NCI-H2107 (cell line): ENCODE measurements around the gene CHERP.
"Not testable (repeated sequence)": the region's sequence is repeated elsewhere in the genome, so short reads cannot be mapped to it uniquely, and the experiment has no call there.

Source experiments
- DNase-seq: peaks from one replicate; lab custom pipeline; 2025; lab: John Stamatoyannopoulos, UW

The CHERP gene

DNA sequence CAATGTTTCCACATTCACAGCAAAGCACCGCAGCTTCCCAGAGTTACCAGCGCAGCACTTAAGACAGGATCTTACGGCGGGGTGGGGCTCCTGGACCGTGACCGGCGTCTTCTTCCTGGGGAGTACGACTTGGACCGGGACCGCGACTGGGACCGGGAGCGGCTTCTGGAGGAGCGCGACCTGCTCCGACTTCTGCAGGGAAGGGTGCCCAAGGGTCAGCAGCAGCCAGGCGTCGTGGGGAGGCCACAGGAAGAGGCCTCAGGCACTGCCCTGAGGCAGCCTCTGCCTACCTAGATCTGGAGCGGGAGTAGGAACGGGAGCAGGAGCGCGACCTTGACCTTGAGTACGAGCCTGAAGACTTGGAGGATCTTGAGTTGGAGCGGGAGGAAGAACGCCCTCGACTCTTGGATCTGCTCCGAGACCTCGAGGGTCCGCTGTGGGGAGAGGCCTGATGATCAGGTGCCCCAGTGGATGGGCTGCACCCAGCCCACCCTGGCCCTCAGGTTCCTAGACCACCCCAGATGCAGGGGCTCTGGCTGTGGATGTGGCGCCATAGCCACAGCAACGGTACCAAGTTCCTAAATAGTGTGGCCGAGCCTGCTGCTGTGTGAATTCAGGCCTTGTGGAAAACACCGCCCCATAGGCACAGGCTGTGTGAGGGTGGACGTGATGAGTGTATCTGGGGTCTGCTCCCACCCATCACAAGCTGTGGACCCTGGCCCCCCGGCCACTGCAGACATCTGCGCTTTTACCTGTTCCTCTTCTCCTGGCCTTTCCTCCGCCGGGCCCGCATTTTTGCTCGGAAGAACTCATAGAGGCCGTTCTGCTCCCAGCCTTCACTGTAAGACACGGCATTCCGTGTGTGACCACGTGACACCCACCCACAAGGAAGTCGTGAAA is 21.9 kb downstream of the CHERP start:
- DNase-seq = no peak

DNA sequence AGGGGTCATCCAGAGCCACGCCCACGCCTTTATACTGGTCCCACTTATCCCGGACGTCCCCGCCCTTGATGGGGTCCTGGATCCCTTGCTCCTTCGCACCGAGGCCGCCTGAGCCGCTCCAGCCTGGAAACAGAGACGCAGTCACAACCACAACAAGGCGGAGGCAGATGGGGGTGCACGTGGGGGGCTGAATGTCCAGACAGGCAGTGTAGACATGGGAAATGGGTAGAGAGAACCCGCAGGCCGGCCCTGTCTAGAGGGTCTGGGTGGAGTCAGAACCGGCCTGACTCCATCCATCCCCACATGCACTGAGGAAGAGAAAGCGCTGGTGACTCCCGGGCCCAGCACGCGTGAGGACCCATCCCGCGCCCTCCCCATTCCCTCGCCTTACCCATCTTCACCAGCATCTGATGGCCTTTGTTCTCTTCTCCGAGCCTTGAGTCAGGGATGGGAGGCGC is 23.0 kb downstream of the CHERP start:
- DNase-seq = no peak

DNA sequence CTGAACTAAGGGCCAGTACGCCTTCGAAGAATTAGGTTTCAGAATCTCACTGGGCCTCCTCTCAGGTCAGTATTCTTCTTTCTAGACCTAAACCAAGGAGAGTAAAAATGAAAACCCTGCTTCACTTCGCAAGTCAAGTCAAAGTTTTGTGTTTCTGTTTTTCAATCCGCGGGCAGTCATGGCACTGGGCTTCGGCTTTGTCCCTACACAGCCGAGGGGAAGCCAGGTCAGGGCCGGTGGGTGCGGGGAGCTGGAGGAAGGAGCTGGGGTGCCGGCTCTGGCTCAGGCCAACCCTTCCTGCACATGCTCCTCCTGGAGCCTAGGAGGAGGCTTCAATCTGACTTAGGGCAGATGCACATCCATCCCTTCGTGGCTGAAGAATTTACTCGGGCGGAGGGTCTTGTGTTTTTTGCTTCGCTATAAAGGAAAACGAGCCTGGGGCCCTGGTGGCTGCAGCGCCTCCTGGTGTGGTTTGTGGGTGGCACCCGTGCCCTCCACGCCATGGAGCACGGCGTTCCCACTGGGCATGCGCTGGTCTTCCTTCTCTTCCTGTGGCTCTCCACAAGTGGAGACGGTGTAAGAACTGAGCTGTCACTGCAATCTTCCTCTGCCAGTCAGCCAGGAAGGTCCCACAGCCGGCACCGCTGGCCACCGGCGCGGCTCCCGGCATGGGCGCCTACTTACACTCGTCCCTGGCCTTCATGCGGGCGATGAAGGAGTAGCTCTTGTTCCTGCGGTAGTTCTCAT is 23.6 kb downstream of the CHERP start:
- no peak for DNase-seq

DNA sequence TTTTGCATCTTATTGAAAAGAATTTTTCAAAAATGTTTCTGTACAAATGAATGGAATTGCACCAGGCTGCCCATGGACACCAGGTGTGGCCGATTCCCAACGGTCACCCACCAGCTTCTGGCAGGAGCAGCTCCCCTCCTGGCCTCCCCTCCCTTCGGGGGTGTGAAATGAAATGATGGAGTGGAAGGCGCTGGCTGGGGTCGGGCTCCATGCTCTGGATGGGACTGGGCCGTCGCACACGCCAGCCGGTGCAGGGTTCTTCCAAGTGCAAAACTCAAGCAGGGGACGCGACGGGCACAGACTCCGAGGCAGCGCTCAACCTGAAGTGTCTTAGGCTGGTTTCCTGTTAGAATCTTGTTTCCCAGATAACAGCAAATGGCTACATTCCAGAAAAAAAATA is 24.2 kb downstream of the CHERP start:
- DNase-seq = no peak

DNA sequence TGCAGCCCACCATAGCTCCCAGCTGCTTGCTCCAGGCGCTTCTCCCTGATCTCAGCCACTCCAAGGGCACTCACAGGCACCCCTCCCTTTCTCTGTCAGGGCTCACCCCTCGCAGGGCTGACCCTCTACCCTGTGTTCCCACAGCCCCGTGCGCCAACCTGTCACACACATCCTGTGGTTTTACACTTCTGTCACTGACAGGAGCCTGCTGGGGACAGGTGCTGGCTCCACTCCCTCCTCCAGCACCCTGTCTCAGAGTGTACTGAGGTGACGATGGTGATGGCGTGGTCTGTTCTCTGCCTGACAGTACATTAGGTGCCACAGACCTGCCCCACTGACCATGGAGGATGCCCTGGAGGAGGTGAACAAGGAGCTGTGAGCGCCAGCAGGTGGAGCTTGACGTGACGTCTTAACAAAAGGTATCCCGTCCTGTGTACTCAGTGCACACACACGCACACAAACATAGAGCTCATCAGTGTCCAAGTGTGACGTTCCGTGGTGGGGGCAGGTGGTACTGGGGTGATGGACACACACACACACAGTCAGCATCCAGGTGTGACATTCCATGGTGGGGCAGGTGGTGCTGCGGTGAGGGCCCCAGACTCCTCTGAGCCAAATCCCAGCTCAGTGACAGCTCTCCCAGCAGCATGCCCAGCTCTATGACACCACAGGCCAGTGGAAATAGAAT is 25.2 kb downstream of the CHERP start:
- no peak for DNase-seq

DNA sequence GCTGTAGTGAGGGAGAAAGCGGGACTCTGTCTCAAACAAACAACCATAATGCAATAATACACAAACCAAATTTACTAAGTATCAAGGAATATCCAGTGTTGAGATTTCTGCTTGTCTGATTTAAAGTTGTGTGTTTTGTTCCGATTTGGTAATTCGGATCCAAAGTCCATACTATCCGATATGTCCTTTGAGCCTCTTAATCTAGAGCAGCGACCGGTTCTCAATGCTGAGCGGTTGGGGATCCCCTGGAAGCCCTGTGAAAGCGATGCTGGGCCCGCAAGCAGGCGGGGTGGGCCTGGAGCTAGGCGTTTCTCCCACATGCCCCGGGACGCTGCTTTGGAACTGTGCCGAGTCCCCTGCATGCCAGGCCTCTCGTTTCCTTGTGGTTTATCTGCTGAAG is 25.9 kb downstream of the CHERP start:
- no peak for DNase-seq

DNA sequence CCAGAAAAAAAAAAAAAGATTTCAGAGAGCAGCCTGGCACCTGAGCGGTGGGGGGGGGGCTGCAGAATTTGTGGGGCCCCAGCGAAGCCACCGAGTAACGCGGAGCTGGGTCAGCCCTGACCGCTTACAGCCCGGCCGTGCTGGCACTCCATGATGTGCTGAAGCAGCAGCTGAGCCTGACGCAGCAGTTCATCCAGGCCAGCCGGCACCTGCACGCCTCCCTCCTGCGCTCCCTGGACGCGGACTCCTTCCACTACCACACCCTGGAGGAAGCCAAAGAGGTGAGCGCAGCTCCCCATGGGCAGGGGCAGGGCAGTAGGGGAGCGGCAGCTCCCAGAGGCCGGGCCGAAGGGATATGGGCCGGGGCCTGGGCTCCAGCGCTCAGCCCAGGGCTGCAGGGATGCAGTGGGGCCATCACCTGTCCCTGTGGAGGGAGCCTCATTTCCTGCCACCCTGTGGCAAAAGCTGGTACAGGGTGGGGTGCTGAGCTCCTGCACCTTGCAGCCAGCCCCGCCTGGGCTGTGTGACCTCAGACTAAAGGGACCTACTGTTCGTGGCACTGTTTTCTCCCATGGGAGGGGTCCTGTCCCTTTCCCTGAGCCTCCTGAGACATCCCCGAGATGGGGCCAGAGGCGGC is 27.7 kb downstream of the CHERP start:
- no peak for DNase-seq

DNA sequence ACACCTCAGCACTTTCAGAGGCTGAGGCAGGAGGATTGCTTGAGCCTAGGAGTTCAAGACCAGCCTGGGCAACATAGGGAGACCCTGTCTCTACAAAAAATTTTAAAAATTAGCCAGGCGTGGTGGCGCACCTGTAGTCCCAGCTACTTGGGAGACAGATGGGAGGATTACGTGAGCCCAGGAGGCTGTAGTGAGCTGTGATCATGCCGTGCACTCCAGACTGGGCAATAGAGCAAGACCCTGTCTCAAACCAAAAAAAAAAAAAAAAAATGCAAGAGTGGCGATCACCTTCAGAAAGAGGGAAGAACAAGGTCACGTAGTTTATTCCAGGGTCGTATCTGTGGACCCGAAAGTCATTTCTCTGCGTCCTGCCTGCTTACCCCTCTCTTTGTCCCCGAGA is 29.6 kb downstream of the CHERP start:
- not testable (repeated sequence) for DNase-seq

DNA sequence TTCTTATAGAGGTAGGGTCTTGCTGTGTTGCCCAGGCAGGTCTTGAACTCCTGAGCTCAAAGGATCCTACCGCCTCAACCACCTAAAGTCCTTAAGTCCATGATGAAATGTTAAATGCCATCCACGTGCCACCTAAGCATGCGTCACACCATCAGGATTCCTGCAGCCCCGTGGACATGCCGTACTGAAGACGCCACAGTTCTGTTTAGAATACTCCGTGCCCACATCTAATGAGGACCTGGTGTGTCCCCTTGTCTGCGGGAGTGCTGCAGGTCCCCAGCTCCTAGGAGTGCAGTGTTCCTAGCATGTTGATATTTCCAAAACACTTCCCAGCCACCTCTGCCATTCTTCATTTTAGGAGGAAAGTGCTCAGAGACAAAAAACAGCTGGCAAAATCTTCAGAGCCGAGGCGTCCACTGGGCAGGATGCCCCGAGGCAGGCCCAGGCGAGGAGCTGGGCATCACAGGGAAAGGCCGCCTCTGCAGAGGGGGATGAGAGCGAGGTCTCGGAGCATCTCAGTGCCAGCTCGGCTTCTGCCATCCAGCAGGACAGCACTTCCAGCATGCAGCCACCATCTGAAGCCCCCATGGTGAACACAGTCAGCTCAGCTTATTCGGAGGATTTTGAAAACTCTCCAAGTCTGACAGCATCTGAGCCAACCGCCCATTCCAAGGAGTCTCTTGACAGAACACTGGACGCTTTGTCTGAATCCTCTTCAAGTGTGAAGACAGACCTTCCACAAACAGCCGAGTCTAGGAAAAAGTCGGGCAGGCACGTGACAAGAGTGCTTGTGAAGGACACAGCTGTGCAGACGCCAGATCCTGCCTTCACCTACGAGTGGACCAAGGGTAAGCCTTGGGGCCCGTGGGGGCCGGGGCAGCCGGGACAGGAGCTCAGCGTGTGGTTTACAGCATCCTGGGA is 32.8 kb downstream of the CHERP start:
- DNase-seq = no peak

DNA sequence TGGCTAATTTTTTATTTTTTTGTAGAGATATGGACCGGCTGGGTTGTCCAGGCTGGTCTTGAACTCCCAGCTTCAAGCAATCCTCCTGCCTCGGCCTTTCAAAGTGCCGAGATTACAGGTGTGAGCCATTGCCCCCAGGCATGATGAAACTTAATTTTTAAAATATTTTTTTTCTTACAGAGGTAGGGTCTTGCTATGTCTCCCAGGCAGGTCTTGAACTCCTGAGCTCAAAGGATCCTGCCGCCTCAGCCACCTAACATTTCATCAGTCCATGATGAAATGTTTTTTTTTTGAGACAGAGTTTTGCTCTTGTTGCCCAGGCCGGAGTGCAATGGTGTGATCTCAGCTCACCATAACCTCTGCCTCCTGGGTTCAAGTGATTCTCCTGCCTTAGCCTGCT is 33.7 kb downstream of the CHERP start:
- no peak for DNase-seq

DNA sequence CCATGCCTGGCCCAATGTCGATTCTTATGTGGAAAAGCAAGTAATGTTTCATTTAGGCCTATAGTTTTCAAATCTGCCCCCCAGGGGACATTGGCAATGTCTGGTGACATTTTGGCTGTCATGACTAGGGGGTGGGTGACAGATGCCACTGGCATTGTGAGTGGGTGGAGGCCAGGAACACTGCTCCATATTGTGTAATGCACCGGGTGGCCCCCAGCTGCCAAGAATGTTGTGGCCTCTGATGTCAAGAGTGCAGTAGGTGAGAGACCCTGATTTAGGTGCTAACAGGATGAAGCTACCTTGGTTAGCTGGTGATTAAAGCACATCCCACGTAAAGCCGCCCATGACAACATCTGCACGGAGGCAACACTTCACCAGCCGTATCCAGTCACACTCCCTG is 35.3 kb downstream of the CHERP start:
- no peak for DNase-seq

DNA sequence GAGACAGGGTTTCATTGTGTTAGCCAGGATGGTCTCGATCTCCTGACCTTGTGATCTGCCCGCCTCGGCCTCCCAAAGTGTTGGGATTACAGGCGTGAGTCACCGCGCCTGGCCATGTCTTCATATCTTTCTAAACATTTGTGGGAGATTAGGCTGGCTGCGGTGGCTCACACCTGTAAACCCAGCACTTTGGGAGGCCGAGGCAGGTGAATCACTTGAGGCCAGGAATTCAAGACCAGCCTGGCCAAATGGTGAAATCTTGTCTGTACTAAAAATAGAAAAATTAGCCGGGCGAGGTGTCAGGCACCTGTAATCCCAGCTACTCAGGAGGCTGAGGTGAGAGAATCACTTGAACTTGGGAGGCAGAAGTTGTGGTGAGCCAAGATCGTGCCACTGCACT is 36.1 kb downstream of the CHERP start:
- DNase-seq = not testable (repeated sequence)

DNA sequence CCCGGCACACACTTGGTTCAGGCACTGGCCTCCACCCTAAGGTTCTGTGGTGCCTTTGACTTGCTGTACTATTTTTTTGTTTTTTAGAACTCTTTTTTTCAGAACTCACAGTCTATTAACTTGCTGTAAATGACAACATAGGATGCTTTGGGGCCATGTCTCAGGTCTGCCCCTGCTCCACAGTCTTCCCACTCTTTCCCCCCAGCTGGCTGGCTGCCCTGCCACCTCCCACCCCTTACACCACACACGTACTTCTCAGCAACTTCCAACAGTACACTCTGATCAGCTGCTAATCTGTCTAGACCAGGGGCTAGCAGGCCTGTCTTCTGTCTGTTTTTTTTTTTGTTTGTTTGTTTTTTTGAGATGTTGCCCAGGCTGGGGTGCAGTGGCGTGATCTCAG is 38.0 kb downstream of the CHERP start:
- no peak for DNase-seq

DNA sequence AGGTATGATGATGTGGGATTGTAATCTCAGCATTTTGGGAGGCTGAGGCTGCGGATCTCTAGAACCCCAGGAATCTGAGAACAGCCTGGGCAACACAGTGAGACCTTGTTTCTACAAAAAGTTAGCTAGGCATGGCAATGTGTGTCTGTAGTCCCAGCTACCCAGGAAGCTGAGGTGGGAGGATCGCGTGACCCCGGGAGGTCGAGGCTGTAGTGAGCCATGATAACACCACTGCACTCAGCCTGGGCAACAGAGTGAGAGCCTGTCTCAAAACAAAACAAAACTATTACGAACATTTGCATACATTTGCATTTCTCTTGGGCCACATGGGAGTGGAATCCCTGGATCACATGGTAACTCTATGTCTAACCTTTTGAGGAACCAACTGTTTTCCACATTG is 44.4 kb downstream of the CHERP start:
- no peak for DNase-seq

DNA sequence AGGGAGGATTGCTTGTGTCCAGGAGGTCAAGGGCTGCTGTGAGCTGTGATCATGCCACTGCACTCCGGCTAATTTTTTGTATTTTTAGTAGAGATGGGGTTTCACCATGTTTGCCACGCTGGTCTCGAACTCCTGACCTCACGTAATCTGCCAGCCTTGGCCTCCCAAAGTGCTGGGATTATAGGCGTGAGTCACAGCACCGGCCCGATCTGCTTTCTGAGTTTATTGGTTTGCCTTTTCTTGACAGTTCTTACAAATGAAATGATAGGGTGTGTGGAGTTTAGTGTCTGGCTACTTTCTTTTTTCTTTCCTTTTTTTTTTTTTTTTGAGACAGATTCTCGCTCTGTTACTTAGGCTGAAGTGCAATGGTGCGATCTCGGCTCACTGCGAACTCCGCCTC is 45.2 kb downstream of the CHERP start:
- DNase-seq = no peak

DNA sequence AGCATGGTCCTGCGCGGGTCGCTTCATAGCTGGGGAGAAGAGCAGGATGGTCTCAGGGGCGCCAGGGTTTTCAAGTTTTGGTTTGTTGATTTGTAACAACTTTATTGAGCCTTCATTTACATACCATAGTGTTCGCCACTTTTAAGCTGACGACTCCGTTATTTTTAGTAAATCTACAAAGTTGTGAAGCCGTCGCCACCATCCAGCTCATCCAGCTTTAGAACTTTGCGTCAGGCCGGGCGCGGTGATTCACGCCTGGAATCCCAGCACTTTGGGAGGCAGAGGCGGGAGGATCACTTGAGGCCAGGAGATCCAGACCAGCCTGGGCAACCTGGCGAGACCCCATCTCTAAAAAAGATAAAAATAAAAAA is 45.6 kb downstream of the CHERP start:
- no peak for DNase-seq

DNA sequence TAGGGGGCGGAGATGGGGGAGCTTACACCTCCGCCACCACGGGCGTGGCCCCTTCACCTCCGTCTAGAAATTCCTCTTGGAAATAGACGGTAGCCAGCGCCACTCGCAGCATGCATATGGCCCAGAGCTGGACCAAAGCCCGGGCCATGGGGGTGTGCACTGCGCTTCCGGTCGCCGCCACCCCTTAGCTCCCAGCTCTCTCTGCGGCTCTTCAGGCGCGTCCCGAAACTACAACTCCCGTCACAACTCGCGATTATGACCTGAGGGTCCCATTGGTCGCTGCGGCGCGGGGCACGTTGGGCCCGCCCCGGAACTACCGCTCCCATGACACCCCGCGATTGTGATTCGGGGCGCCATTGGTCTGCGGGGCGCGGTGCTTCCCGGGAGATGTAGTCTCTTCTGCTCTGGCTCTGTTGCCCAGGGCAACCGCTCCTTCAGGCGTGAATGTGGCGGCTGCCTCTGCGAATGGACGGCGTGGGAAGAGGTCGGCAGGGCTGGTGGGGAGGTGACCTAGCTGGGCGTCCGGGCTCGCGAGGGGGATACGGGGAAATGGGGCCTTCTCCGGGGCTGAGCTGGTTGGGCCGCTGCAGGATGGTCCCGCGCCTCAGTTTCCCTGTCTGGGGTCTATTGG is 46.1 kb downstream of the CHERP start, which contains the start of the genes C19orf44 and CALR3:
C19orf44 (plus strand) TSS at position 413 of the 631 bp plus-strand sequence. CDS start 4,399 bp downstream, outside the sequence.
CALR3 (minus strand) TSS at position 186 of the 631 bp plus-strand sequence; CDS start at position 148, 38 bp downstream.
- peak; percentile 96 for DNase-seq

DNA sequence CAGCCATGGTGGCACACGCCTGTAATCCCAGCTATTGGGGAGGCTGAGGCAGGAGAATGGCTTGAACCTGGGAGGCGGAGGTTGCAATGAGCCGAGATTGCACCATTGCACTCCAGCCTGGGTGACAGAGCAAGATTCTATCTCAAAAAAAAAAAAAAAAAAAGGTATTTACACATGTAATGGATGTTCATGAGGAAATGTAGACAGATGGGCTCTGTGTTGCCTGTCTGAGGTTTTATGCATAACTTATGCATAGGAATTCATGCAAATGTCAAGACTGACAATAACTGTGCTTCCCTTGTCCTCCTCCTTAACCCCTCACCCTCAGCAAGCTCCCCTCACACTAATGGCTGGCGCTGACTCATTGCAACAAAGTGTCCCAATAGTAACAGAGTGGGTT is 55.8 kb downstream of the CHERP start:
- DNase-seq = not testable (repeated sequence)

DNA sequence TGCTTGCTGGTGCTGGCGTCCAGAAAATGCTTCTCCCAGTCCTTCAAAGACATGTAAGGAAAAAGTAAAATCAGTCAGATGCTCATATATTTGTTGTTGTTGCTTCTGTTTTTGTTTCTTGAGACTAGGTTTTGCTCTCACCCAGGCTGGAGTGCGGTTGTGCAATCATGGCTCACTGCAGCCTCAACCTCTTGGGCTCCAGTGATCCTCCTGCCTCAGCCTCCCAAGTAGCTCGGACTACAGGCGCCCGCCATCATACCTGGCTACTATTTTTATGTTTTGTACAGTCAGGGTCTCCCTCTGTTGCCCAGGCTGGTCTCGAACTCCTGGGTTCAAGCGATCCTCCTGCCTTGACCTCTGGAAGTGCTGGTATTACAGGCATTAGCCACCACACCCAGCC is 59.5 kb downstream of the CHERP start:
- no peak for DNase-seq

DNA sequence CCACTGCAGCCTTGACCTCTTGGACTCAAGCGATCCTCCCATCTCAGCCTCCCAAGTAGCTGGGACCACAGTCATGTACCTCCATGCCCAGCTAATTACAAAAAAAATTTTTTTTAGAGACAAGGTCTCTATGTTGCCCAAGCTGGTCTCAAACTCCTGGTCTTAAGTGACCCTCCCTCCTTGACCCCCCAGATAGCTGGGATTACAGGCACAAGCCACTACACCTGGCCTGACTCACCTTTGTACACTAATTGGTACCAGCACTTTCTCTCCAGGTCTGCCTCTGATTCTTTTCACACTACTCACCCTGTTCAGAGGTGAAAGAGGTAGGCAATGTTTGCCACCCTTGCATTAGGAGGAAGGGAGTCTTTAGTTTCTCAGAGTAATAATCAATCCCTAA is 64.9 kb downstream of the CHERP start:
- DNase-seq = no peak
